Measurements from ENCODE around the gene PSMD2. TPM values are rescaled to one million over a fixed set of nuclear protein-coding genes. Genes with fewer than 3 reads are reported as not detected.

The PSMD2 gene
- total RNA-seq, 1 experiment from 2014 or later = 344 TPM

DNA sequence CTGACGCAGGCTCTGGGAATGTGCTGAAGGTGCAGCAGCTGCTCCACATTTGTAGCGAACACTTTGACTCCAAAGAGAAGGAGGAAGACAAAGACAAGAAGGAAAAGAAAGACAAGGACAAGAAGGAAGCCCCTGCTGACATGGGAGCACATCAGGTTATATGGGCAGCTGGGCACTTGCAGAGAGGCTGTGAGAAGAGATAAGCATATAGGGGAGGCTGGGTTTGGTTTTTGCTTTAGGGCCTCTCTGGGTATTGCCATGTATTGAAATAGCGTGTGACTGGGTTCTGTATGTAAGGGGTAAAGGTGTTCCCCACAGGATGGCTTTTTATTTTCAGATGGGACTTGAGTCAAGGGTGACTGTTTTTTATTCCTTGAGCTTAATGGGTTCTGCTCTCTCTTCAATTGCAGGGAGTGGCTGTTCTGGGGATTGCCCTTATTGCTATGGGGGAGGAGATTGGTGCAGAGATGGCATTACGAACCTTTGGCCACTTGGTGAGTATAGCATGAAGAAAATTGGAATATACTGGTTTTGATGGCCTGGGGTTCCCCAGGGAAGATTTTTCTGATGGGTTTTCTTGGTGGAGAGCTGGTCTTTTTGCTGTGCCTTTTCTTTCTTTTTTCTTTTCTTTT is 7.4 kb downstream of the PSMD2 start:
- H3K18ac ChIP-seq (ENCODE audit: insufficient read length, low read depth, low read length) = no peak overlapping the region
- no peak overlapping the region for H4K8ac ChIP-seq (replicated peaks; ENCODE audit: insufficient read length, low read depth, low read length)
- no peaks in the 10 kb centered on the region; a peak in 1 of 5 replicates for H3K9me3 Mint-ChIP-seq
- H2BK5ac ChIP-seq (ENCODE audit: insufficient read length, low read length) = no peak overlapping the region
- H3T11ph ChIP-seq (ENCODE audit: low read length) = no peak overlapping the region
- no peaks in the 10 kb centered on the region for H3K4me1 ChIP-seq (ENCODE audit: insufficient read depth, low read length)
- no peak for TF ChIP-seq CTCF (conservative IDR thresholded peaks at IDR 0.05)
- no peak overlapping the region for H4K91ac ChIP-seq (ENCODE audit: insufficient read length, low read depth, low read length)
- peaks cover 2% of the 10 kb centered on the region for H4K20me1 ChIP-seq (ENCODE audit: control insufficient read depth, insufficient read depth, insufficient read length)
- no peaks in the 10 kb centered on the region for H3K9me3 ChIP-seq (ENCODE audit: control insufficient read depth, low read depth, low read length)
- H2BK20ac ChIP-seq (ENCODE audit: low read depth, low read length, poor library complexity, severe bottlenecking) = no peak overlapping the region
- H2BK15ac ChIP-seq (ENCODE audit: low read depth, low read length) = no peak overlapping the region
- H3K56ac ChIP-seq (ENCODE audit: insufficient read length, low read depth, low read length) = no peak overlapping the region
- no peaks in the 10 kb centered on the region for H3K79me2 ChIP-seq (ENCODE audit: insufficient read depth, low read length)
- no peak overlapping the region for H2AK5ac ChIP-seq (ENCODE audit: insufficient read length, low read length)
- no peak overlapping the region for H3K27ac Mint-ChIP-seq
- no peaks in the 10 kb centered on the region for H3K23me2 ChIP-seq (ENCODE audit: insufficient read length, low read depth, low read length, poor library complexity, severe bottlenecking)
- H2AFZ ChIP-seq (ENCODE audit: low read length) = no peak overlapping the region
- H3K4me1 Mint-ChIP-seq = no peaks in the 10 kb centered on the region
- no peak overlapping the region for H3K27ac ChIP-seq (ENCODE audit: insufficient read length, low read depth, low read length)
- no peaks in the 10 kb centered on the region for H3K79me1 ChIP-seq (ENCODE audit: insufficient read depth, low read depth, low read length, poor library complexity, severe bottlenecking)
- no CpG with 5 or more reads among the region's 4 CpGs for WGBS (ENCODE audit: extremely low coverage, insufficient read length, low lambda C conversion rate)
- no peak overlapping the region for H3K4me3 Mint-ChIP-seq
- no peak overlapping the region for H4K5ac ChIP-seq (ENCODE audit: insufficient read length, low read depth, low read length)
- H2BK120ac ChIP-seq (ENCODE audit: low read depth, low read length, poor library complexity, severe bottlenecking) = no peak overlapping the region
- H3K4ac ChIP-seq (ENCODE audit: low read depth, low read length) = no peak overlapping the region
- peaks cover 72 to 87% (median 78%) of the 10 kb centered on the region in 3 experiments for H3K36me3 Mint-ChIP-seq (ENCODE audit: insufficient read depth in 1 of 3, low read depth in 3 of 3)
- no peaks in the 10 kb centered on the region for H3K27me3 Mint-ChIP-seq (ENCODE audit: low read depth)
- H3K4me2 ChIP-seq (ENCODE audit: insufficient read depth, insufficient read length, low read length) = no peak overlapping the region
- no peak for DNase-seq
- no peaks in the 10 kb centered on the region for H3K27me3 ChIP-seq (ENCODE audit: insufficient read depth, low read length)
- no peak overlapping the region for H3K23ac ChIP-seq (ENCODE audit: insufficient read length, low read depth, low read length)
- no peak overlapping the region for H3K14ac ChIP-seq (ENCODE audit: insufficient read depth, low read length)
- H3K9ac ChIP-seq (ENCODE audit: extremely low read depth, insufficient read length, low read length) = no peak overlapping the region
- no peak overlapping the region for H2BK12ac ChIP-seq (ENCODE audit: insufficient read length, low read depth, low read length)
